ENCODE measurements around the gene TOR2A. TPM values are rescaled to one million over a fixed set of nuclear protein-coding genes. Genes with fewer than 3 reads are reported as not detected.

The TOR2A gene
- 2.7 and 7.3 TPM in 2 replicates for total RNA-seq

DNA sequence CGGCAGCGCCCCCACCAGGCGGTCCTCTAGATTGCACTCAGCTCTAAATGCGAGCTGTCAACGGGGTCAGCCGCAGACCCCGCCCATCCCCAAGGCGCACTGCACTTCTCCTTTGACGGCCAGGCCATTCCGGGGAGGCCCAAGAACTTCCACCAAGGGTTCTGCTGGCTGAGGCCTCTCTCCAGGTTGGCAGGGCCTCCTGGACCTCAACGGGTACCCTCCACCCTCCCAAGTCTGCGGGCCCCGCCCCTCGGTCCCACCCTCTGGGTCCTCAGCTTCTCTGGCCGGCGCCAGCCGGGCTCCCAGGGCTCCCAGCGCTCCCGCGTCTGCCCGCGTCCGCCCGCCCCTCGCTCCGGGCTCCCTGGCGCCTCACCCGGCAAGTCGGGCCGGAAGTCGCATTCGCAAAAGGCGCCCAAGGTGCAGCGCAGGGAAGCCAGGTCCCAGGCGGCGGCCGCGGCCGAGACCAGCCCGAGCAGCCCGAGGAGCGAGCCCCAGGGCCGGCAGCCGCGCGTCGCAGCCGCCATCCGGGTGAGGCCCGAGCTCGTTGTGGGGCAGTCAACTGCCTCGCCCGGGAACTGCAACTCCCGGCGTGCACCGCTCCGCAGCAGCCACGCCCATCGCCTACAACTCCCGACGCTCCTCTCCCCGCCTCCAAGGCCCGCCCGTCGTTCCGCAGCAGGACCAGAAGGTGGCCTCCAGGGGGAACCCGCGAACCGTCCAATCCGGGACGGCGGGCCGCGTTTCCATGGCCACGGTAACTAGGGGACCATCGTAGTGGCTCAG is at the start of gene TOR2A:
TSS of gene TOR2A (minus strand) at position 548 of the 783 bp plus-strand sequence. CDS start at position 524, 24 bp downstream.

GRCh38 chr9:127778280-127779135 is 43.4 kb upstream of the TOR2A start, which contains the start of gene SH2D3C:
SH2D3C (minus strand) TSS chr9:127778666; CDS start chr9:127778627, 39 bp downstream.

GRCh38 chr9:127715470-127716337 is 19.4 kb downstream of the TOR2A start, which contains the start of the genes PTRH1 and TTC16:
PTRH1 (minus strand) TSS chr9:127715663; CDS start chr9:127715639, 24 bp downstream.
TTC16 (plus strand) TSS chr9:127716079; CDS start chr9:127716146, 67 bp downstream.

DNA sequence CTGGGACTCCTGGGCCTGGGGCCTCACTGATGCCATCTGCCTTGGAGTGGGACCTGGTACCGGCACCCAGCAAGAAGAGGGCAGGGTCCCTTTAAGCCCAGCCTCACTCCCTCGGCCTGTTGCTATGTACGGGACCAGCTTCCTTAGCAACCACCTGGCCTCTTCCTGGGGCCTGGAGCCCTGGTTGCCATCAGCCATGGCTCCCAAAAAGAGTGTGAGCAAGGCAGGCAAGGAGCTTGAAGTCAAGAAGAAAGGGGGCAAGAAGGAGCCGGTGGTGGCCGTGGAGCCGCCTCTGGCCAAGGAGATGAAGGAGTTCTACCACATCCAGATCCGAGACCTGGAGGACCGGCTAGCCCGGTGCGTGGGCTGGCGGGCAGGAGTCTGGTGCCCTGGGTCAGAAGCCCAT is 28.3 kb downstream of the TOR2A start, which contains the start of gene CFAP157:
TSS of gene CFAP157 (plus strand) at position 153 of the 406 bp plus-strand sequence. CDS start at position 197, 44 bp downstream.

Other genes starting within 250 kb of the TOR2A start
- 10.9 and 18.9 TPM in 2 replicates for gene STXBP1, start 123.0 kb downstream of the TOR2A start, total RNA-seq
- 0.07 TPM in 1 of 2 replicates, not detected in the other for gene CFAP157, start 28.3 kb downstream of the TOR2A start, total RNA-seq
- 16.0 and 24.9 TPM in 2 replicates for gene PTRH1, start 19.6 kb downstream of the TOR2A start, total RNA-seq
- gene TTC16, start 19.2 kb downstream of the TOR2A start, total RNA-seq, result not detected in 2 replicates
- gene SH2D3C, start 43.4 kb upstream of the TOR2A start, total RNA-seq, result under 0.01 and 0.07 TPM in 2 replicates
- 74.5 and 80.0 TPM in 2 replicates for gene CDK9, start 50.7 kb upstream of the TOR2A start, total RNA-seq
- gene FPGS, start 67.6 kb upstream of the TOR2A start, total RNA-seq, result 42.7 and 60.6 TPM in 2 replicates
- gene ENG, start 119.4 kb upstream of the TOR2A start, total RNA-seq, result 0.34 and 2.3 TPM in 2 replicates
- 20.5 and 33.5 TPM in 2 replicates for gene AK1, start 142.4 kb upstream of the TOR2A start, total RNA-seq
- gene ST6GALNAC6, start 164.3 kb upstream of the TOR2A start, total RNA-seq, result 14.0 and 21.5 TPM in 2 replicates
- 25.3 and 42.9 TPM in 2 replicates for gene ST6GALNAC4, start 181.7 kb upstream of the TOR2A start, total RNA-seq
- 4.1 and 4.3 TPM in 2 replicates for gene PIP5KL1, start 195.5 kb upstream of the TOR2A start, total RNA-seq
- gene DPM2, start 202.6 kb upstream of the TOR2A start, total RNA-seq, result 13.7 and 16.2 TPM in 2 replicates
- gene EEIG1, start 245.7 kb upstream of the TOR2A start, total RNA-seq, result 9.9 and 93.0 TPM in 2 replicates

All from nasal cavity respiratory epithelium epithelial cell of viscerocranial mucosa (primary cell).